Esophagus muscularis mucosa (tissue), 4 donors: Measurements from ENCODE around the gene SIX2.

Experiments
- CTCF ChIP-seq, 3 experiments: fragments of 200-600 bp in 2 of 3; fragments of 450-650 bp in 1 of 3; sonication (generic) in 2 of 3; IDR thresholded peaks; one replicate each; pipeline ENCODE4 v1.5.1; 2017 to 2019; ENCODE audit warnings: antibody characterized with exemption in 3 of 3, mild to moderate bottlenecking in 2 of 3, moderate library complexity in 1 of 3
- EP300 ChIP-seq: sonication (generic); formaldehyde crosslinking; IDR thresholded peaks from one replicate; pipeline ENCODE4 v1.6.1; 2017; ENCODE audit warnings: antibody characterized with exemption
- POLR2A ChIP-seq: fragments of 450-650 bp; IDR thresholded peaks from one replicate; pipeline ENCODE4 v1.6.1; 2017; ENCODE audit warnings: antibody characterized with exemption, moderate library complexity, mild to moderate bottlenecking, low read depth
- POLR2AphosphoS5 ChIP-seq, 2 donors: sonication (generic); formaldehyde crosslinking; IDR thresholded peaks; one replicate each; pipeline ENCODE4 v1.6.1; 2017; ENCODE audit warnings: antibody characterized with exemption in 2 of 2

GRCh38 chr2:45047301-45047700 is 38.0 kb upstream of the SIX2 start:
- TF ChIP-seq CTCF (IDR thresholded peaks at IDR 0.05): no peak
- no peak for TF ChIP-seq POLR2AphosphoS5 (IDR thresholded peaks at IDR 0.05)
- TF ChIP-seq POLR2A: no peak
- no peak for TF ChIP-seq EP300
